B cell (primary cell): ENCODE results near the gene SYT17. TPM values are rescaled to one million over a fixed set of nuclear protein-coding genes. Genes with fewer than 3 reads are reported as not detected.

Experiments used
- ATAC-seq: fragments of 200-7000 bp; cut with Tn5 transposase; one replicate; pipeline ENCODE4 v1.10.0; 2021; ENCODE audit warnings: low read depth, mild to moderate bottlenecking, moderate number of reproducible peaks, moderate library complexity
- CTCF ChIA-PET: fragments of 350-600 bp; sonication (Branson Sonifier 250); formaldehyde crosslinking; loops from one replicate; lab custom pipeline; 2021; ENCODE audit warnings: antibody characterized with exemption, inconsistent platforms; lab: Charles Lee
- POLR2A ChIA-PET: fragments of 350-600 bp; sonication (Branson Sonifier 250); formaldehyde crosslinking; loops from one replicate; lab custom pipeline; 2021; ENCODE audit warnings: antibody characterized with exemption; lab: Charles Lee
- DNase-seq: peaks from one replicate; pipeline ENCODE4 v3.0.0; 2013
- H2AFZ ChIP-seq: 2 replicates; pipeline ENCODE4 v1.6.1; 2012; ENCODE audit warnings: mild to moderate bottlenecking, low read depth, low read length; ENCODE audit not compliant: insufficient read depth, poor library complexity, severe bottlenecking
- H3K27ac ChIP-seq, 2 donors: 1 replicate in 1 of 2; 2 replicates in 1 of 2; pipeline ENCODE4 v1.5.1; 2012 to 2013; ENCODE audit warnings: low read length in 2 of 2, mild to moderate bottlenecking in 2 of 2, moderate library complexity in 1 of 2
- H3K27me3 ChIP-seq, 4 experiments: fragments of 200-600 bp in 1 of 4; sonication (generic) in 1 of 4; replicated peaks in 1 of 4; 1 replicate in 2 of 4; 2 replicates in 2 of 4; pipeline versions ENCODE4 v1.6.1 to v1.7.0; 2013 to 2016; ENCODE audit warnings: low read length in 3 of 4, mild to moderate bottlenecking in 2 of 4, mixed read lengths in 1 of 4, moderate library complexity in 1 of 4; ENCODE audit not compliant: insufficient read depth in 4 of 4, control insufficient read depth in 3 of 4; ENCODE audit errors: control extremely low read depth in 1 of 4
- H3K36me3 ChIP-seq, 2 experiments: replicated peaks in 1 of 2; 1 replicate in 1 of 2; 2 replicates in 1 of 2; pipeline versions ENCODE4 v1.6.1 to v1.7.1; 2013; ENCODE audit warnings: low read length in 1 of 2; ENCODE audit not compliant: insufficient read depth in 2 of 2, control insufficient read depth in 1 of 2; ENCODE audit errors: control extremely low read depth in 1 of 2, extremely low read depth in 1 of 2
- H3K4me1 ChIP-seq, 2 donors: fragments of 200-600 bp in 1 of 2; sonication (generic) in 1 of 2; 1 replicate in 1 of 2; 2 replicates in 1 of 2; pipeline versions ENCODE4 v1.5.1 to v1.6.1; 2013 to 2017; ENCODE audit warnings: low read length in 2 of 2; ENCODE audit not compliant: control insufficient read depth in 2 of 2, insufficient read depth in 2 of 2
- H3K4me2 ChIP-seq: replicated peaks from 2 replicates; pipeline ENCODE3; 2012; ENCODE audit warnings: mild to moderate bottlenecking, low read depth, low read length; ENCODE audit not compliant: poor library complexity, severe bottlenecking
- H3K4me3 ChIP-seq, 5 experiments: fragments of 200-600 bp in 1 of 5; sonication (generic) in 1 of 5; 1 replicate in 3 of 5; 2 replicates in 2 of 5; pipeline versions ENCODE4 v1.5.1 to v1.7.0; 2011 to 2016; ENCODE audit warnings: low read length in 4 of 5, mild to moderate bottlenecking in 4 of 5, low read depth in 2 of 5, control low read depth in 1 of 5, moderate library complexity in 1 of 5; ENCODE audit not compliant: insufficient read depth in 1 of 5; ENCODE audit errors: control extremely low read depth in 1 of 5, extremely low read depth in 1 of 5
- H3K79me2 ChIP-seq: fragments of 200-600 bp; sonication (generic); one replicate; pipeline ENCODE4 v1.6.0; 2016; ENCODE audit warnings: low read length; ENCODE audit not compliant: control insufficient read depth, insufficient read depth
- H3K9ac ChIP-seq: fragments of 200-600 bp; sonication (generic); 2 replicates; pipeline ENCODE4 v1.6.1; 2017; ENCODE audit warnings: mild to moderate bottlenecking, low read length, moderate library complexity
- H3K9me3 ChIP-seq, 3 donors: one replicate each; pipeline versions ENCODE4 v1.6.1 to v1.7.1; 2013; ENCODE audit warnings: low read length in 2 of 3; ENCODE audit not compliant: control insufficient read depth in 2 of 3, insufficient read depth in 1 of 3; ENCODE audit errors: control extremely low read depth in 1 of 3
- H4K20me1 ChIP-seq: 2 replicates; pipeline ENCODE4 v1.6.0; 2012; ENCODE audit warnings: mild to moderate bottlenecking, low read length; ENCODE audit not compliant: insufficient read depth, control insufficient read depth, poor library complexity, severe bottlenecking
- H3K27ac Mint-ChIP-seq: one replicate; pipeline ENCODE4 v1.8.0; 2021; ENCODE audit warnings: mixed read lengths
- H3K27me3 Mint-ChIP-seq: one replicate; pipeline ENCODE4 v1.8.0; 2021; ENCODE audit warnings: mixed read lengths
- H3K4me1 Mint-ChIP-seq: one replicate; pipeline ENCODE4 v1.8.0; 2021; ENCODE audit warnings: mixed read lengths
- H3K4me3 Mint-ChIP-seq: one replicate; pipeline ENCODE4 v1.8.0; 2021; ENCODE audit warnings: mixed read lengths
- H3K9me3 Mint-ChIP-seq: one replicate; pipeline ENCODE4 v1.8.0; 2022; ENCODE audit warnings: mixed read lengths; ENCODE audit not compliant: insufficient read depth
- EZH2 ChIP-seq: IDR thresholded peaks from 2 replicates; pipeline ENCODE4 v1.6.1; 2012; ENCODE audit warnings: borderline replicate concordance, low read depth, mild to moderate bottlenecking, moderate library complexity, low read length; ENCODE audit not compliant: insufficient read depth, poor library complexity, severe bottlenecking
- WGBS: methylation state at CpG from one replicate; pipeline ENCODE4 v1.1.5; 2013; ENCODE audit warnings: missing lambda C conversion rate; ENCODE audit not compliant: insufficient coverage; 5-methylcytosine and 5-hydroxymethylcytosine counted together
- intact Hi-C: fragments of 100-400 bp; cut with micrococcal nuclease; formaldehyde crosslinking; loops from one replicate; pipeline ENCODE4 v1.10.0; 2022
- polyA plus RNA-seq: library from polyadenylated mRNA; depleted of rRNA; stranded (reverse); fragments of >200 nt; gene quantifications from 2 replicates; pipeline ENCODE4 v1.2.3, GENCODE V29; 2012
- total RNA-seq, 2 donors: library from RNA; stranded (reverse); fragments of 120-200 nt in 1 of 2; gene quantifications; 1 replicate in 1 of 2; 2 replicates in 1 of 2; pipeline versions ENCODE4 v1.2.3 to v1.2.4, GENCODE V29; 2013 to 2022
- TF ChIP-seq, protein P1 (sequence below): fragments of 200-600 bp; IDR thresholded peaks from one replicate; pipeline ENCODE4 v1.8.0; 2022; ENCODE audit warnings: antibody characterized with exemption, mild to moderate bottlenecking

The SYT17 gene
- total and polyA plus RNA-seq, 2 donors (not counting 1 experiment from before 2014, with no cell fraction given), result 24.9 to 27.7 TPM

- WGBS, result 94% methylated on average over 4 of the region's 6 CpGs
- peaks cover 10 to 15% of the 10 kb centered on the region in 2 donors for H3K4me1 ChIP-seq
Measured at GRCh38 chr16:19123535-19124178, 44.4 kb upstream of the SYT17 start.

DNA sequence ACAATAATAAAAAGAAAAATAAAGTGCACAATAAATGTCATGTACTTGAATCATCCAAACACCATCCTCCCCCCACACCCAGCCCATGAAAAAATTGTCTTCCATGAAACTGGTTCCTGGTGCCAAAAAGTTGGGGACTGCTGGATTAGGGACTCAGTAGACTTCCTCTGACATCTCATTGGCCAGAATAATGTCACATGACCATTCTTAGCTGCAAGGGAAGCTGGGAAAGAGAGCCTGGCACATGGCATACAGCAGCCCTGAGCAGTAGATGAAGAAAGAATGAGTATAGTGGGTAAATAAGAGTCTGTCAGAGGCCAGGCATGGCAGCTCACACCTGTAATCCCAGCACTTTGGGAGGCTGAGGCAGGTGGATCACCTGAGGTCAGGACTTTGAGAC, 41.7 kb upstream of the SYT17 start:
- H3K36me3 ChIP-seq, result no peaks in the 10 kb centered on the region
- H2AFZ ChIP-seq, result no peak overlapping the region
- no peaks in the 10 kb centered on the region for H3K27me3 ChIP-seq
- ATAC-seq, result no peak
- Mint-ChIP-seq H3K4me3 (no peak overlapping the region), H3K9me3 (no peaks in the 10 kb centered on the region), H3K4me1 (peaks cover 28% of the 10 kb centered on the region), H3K27me3 (no peaks in the 10 kb centered on the region), H3K27ac (no peak overlapping the region)
- H3K4me2 ChIP-seq, result no peak overlapping the region
- no peaks in the 10 kb centered on the region for H3K79me2 ChIP-seq
- ChIA-PET CTCF (no interaction called here), POLR2A (interaction anchor here (1.1 kb wide), 1 partner anchor 9 kb away, joined by 4 read pairs; no protein-coding TSS in a partner anchor)
- no peak overlapping the region for H3K9ac ChIP-seq
- peaks cover 0 to 12% (median 6%) of the 10 kb centered on the region in 3 donors for H3K9me3 ChIP-seq
- intact Hi-C loops, result no loop called here
- peaks cover 5 to 9% of the 10 kb centered on the region in 2 donors for H3K4me1 ChIP-seq
- H4K20me1 ChIP-seq, result no peaks in the 10 kb centered on the region
- H3K4me3 ChIP-seq, result no peak overlapping the region
- TF ChIP-seq EZH2, result no peak
- TF ChIP-seq, protein P1, sequence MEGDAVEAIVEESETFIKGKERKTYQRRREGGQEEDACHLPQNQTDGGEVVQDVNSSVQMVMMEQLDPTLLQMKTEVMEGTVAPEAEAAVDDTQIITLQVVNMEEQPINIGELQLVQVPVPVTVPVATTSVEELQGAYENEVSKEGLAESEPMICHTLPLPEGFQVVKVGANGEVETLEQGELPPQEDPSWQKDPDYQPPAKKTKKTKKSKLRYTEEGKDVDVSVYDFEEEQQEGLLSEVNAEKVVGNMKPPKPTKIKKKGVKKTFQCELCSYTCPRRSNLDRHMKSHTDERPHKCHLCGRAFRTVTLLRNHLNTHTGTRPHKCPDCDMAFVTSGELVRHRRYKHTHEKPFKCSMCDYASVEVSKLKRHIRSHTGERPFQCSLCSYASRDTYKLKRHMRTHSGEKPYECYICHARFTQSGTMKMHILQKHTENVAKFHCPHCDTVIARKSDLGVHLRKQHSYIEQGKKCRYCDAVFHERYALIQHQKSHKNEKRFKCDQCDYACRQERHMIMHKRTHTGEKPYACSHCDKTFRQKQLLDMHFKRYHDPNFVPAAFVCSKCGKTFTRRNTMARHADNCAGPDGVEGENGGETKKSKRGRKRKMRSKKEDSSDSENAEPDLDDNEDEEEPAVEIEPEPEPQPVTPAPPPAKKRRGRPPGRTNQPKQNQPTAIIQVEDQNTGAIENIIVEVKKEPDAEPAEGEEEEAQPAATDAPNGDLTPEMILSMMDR, result no peak
- no peak for DNase-seq
- no peak overlapping the region for H3K27ac ChIP-seq

More at GRCh38 chr16:19123535-19124178, 44.4 kb upstream of the SYT17 start:
- no peak overlapping the region for H3K27ac Mint-ChIP-seq
- no peaks in the 10 kb centered on the region for H3K79me2 ChIP-seq
- no peak overlapping the region for H3K27ac ChIP-seq
- ChIA-PET POLR2A (no interaction called here), CTCF (interaction anchor here (1.6 kb wide), 1 partner anchor 36 kb away, joined by 6 read pairs; no protein-coding TSS in a partner anchor)
- H3K27me3 ChIP-seq, result no peaks in the 10 kb centered on the region
- H3K4me3 ChIP-seq, result no peak overlapping the region
- H3K9ac ChIP-seq, result no peak overlapping the region
- H3K9me3 Mint-ChIP-seq, result no peaks in the 10 kb centered on the region
- H3K4me3 Mint-ChIP-seq, result no peak overlapping the region
- DNase-seq, result no peak
- no peak overlapping the region for H3K4me2 ChIP-seq
- no peaks in the 10 kb centered on the region for H3K27me3 Mint-ChIP-seq
- peaks cover 0 to 12% (median 6%) of the 10 kb centered on the region in 3 donors for H3K9me3 ChIP-seq
- no peak for TF ChIP-seq EZH2
- TF ChIP-seq, protein P1, result no peak
- no peak for ATAC-seq
- no peak overlapping the region for H2AFZ ChIP-seq
- no peaks in the 10 kb centered on the region for H3K36me3 ChIP-seq
- intact Hi-C loops, result no loop called here
- peaks cover 21% of the 10 kb centered on the region for H3K4me1 Mint-ChIP-seq
- H4K20me1 ChIP-seq, result no peaks in the 10 kb centered on the region
